Daoy (cell line): ENCODE results near the gene CD53. TPM values are rescaled to one million over a fixed set of nuclear protein-coding genes. Genes with fewer than 3 reads are reported as not detected.
A peak's percentile ranks its signal among the peaks of the same experiment; 100 is the strongest.
"Not testable (repeated sequence)": the region's sequence is repeated elsewhere in the genome, so short reads cannot be mapped to it uniquely, and the experiment has no call there.

Experiments
- DNase-seq: peaks from one replicate; pipeline ENCODE4 v3.0.0-alpha.2; 2015; ENCODE audit warnings: low read depth
- total RNA-seq: library from RNA; depleted of rRNA; stranded (reverse); fragments of >200 nt; shearing (Covaris generic); gene quantifications from 2 replicates; pipeline ENCODE4 v1.2.3, GENCODE V29; 2014; rRNA removed

Gene CD53, protein sequence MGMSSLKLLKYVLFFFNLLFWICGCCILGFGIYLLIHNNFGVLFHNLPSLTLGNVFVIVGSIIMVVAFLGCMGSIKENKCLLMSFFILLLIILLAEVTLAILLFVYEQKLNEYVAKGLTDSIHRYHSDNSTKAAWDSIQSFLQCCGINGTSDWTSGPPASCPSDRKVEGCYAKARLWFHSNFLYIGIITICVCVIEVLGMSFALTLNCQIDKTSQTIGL
- 0.21 and 0.46 TPM in 2 replicates for total RNA-seq

DNA sequence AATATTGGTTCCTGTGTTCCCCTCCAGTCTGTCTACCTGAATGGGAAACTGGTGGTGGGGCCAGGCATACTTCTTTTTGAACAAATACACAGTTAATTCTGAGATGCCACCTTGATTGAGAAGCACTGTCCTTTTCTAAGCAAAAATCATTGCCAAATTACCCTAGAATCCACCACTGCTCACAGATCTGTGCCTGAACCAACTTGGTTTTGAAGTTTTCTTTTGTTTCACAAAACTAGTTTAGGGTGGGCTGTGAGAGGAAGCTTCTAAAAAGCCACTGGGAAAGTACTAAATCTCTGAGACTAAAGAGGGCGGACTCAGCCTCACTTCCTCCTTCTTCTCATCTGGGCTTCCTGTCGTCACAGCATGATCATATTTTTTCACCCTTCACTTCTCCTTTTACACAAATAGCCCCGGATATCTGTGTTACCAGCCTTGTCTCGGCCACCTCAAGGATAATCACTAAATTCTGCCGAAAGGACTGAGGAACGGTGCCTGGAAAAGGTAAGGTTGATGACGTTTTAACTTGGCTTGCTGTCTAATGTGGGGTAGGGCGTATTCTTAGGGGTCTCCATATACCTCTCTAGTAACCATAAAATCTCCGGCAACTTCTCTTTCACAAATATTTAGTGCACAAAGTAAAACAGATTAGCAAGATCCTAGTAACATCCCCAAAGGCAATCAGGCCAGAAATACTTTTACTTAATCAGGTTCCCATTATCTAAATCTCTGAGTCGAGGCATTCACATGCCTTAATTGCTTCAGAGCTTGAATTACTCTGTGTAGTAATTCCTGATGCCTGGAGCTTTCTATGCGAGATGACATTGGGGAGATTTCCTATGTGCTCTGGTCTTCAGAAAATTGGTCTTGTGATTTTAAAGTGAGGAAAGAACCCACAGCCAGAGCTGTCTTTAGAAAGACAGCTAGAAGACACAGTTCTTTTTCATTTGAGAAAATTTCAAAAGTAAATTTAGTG, at the start of gene CD53:
Gene CD53 (plus strand): TSS at position 404 of the 976 bp plus-strand sequence. CDS start 18,261 bp downstream, outside the sequence.
- DNase-seq, result no peak

DNA sequence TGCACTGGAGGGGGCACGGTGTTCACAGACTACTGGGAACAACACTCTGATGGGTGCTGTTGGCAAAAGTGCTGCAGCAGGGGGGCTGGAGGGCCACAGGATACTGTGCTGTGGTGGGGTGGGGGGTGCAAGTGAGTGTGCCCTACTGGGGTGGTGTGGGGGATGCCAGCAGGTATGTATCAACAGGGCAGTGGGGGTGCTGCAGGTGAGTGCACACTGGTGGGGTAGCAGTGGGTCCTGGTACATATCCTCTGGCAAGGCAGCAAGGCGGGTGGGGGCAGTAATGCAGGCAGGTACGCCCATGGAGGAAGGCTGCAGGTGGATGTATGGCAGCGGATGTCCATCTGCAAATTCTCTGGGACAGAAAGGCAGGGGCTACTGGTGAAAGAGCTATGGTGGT, 48.8 kb upstream of the CD53 start:
- DNase-seq, result no peak

DNA sequence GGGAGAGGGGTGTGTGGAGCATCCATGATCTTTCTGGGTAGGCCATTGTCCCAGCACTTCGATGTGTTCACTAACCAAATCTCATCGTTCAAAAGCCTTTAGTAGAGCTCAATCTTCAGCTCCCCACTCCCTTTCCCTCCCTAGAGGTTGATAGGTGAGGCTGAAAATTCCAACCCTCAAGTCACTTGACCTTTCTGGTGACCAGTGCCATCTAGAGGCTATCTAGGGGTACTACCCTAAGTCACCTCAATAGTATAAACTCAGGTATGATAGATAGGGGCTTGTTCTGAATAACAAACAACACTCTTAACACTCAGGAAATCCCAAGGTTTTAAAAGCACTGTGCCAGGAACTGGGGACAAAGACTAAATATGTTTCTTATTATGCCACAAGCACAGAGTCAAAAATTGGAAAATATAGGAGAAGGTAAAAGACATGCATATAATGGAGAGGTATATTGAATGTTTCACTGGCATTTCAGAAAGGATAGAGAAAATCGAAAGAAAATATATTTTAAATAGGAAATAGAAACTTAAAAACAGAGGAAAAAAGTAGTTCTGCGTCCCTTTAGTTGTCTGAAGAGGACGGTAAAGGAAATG, 42.9 kb upstream of the CD53 start:
- peak; percentile 24 for DNase-seq

GRCh38 chr1:110833779-110834178, 39.2 kb upstream of the CD53 start:
- DNase-seq, result not testable (repeated sequence)

DNA sequence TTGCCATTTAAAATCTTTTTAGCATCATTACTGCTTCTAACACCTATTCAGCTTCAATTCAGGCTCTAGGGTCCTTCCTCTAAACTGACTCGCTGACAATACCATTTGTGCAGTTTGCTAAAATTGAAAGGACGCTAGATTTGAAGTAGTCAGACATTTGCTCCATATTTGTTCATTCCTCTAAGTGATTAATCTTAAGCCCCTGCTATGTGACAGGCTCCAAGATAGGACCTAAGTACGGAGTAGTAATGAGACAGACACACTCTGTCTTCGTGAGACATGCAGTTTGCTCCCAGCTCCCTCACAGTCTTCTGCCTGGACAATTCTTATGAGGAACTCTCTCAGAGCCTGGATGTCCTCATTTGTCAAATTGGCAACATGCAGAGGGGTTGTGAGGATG, 26.1 kb upstream of the CD53 start:
- no peak for DNase-seq

DNA sequence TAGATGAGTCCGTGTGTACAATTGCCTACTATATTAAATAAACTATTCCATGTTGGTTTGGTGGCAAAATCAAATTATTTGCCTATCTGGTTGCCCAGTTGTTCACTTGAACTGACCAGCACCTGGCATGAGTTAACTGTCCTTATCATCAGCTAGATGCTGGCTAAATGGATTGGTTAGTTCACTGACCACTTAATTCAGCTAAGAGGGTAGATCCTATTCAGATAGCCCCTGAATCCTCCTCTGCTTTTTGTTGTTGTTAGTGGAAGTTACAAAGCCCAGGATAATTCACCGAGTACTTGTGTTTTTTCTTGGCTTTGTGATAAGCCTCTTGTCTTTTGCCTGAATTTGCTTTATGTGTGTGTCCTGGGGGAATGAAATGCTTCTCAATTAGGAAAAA, 22.8 kb upstream of the CD53 start:
- no peak for DNase-seq

DNA sequence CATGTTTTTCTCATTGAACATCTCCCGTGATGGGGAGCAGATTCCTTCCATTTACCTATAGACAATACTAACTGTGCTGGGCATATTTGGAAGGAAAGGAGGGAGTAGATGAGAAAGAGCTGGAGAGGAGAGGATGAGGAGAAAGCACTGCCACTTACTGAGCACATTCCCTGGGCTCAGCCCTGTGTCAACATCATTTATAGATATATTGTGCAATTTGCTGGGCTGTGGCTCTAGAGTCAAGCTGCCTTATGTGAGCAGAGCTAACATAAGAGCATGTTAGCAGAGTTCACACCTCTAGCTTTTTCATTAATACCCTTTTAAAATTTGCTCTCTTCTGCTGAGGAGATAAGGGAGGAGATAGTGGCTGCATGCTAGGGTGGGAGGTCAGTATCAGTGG, 22.3 kb upstream of the CD53 start:
- DNase-seq, result no peak

GRCh38 chr1:110853135-110853534, 19.8 kb upstream of the CD53 start:
- DNase-seq, result no peak

DNA sequence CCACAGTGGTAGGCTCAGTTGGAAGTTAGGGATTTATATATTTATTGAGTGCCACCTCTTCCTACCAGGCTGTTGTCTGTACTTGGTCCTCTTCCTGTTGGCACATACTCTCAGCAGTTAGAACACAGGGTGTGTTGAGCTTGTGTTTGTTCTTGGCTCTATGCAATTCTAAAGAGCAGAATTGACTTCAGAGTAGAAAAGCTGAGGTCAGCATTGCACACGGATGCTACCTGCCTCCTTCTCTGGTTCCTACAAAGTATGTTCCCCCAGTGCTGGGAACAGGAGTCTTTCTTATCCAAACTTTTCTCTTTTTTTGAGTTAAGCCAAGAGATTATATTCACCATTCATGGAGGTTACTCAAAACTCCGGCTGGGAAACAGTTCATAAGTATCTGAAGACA, 16.5 kb upstream of the CD53 start:
- no peak for DNase-seq

DNA sequence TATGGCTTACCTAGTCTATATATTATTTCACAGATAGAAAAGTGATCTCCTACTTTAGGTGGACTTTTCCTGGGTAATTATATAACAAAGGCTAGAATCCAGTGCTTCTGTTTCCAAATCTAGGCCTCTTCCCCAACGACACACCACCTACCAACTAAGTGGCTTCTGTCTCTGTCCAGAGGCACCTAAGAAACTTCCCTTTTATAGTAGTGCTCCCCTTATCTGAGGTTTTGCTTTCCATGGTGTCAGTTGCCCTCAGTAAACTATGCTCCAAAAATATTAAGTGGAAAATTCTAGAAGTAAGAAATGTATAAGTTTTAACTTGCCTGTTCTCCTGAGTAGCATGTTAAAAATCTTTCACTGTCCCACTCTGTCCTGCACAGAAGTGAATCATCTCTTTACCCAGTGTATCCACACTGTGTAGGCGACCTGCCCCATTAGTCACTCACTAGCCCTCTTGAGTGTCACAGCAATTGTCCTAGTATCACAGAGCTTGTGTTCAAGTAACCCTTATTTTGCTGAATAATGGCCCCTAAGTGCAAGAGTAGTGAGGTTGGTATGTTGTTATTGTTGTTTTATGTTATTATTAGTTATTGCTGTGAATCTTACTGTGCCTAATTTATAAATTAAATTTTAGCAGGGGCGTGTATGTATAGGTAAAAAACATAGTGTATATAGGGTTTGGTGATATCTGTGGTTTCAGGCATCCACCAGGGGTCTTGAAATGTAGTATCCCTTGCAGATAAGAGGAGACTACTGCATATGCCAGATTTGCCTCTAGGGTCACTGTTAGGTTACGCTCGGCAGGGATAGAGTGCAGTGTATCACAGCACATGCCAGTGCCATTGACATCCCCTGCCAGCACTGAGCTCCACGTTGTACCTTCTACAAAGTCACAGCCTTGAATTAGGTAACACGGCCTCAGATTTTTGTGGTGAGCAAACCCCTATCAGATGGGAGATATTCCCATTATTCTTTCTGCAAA, 14.7 kb upstream of the CD53 start:
- DNase-seq, result peak; percentile 14

GRCh38 chr1:110859062-110859461, 13.9 kb upstream of the CD53 start:
- DNase-seq, result no peak

DNA sequence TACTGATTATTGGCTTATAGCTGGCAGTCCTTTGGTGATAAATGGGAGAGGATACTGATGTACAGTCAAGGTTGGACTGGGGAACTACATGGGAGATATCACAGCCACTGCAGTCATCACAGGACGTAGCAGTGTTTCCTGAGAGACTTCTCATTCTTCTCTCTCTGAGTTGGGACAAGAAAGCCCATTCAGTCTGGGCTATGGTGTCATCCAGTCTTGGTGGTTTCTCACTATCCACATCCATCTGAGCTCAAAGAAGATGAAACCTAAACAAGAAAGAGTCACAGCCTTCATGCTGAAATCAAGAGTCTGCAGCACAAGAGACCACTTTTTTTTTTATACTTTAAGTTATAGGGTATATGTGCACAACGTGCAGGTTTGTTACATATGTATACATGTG, 12.8 kb upstream of the CD53 start:
- no peak for DNase-seq

GRCh38 chr1:110860620-110861019, 12.3 kb upstream of the CD53 start:
- DNase-seq, result not testable (repeated sequence)

DNA sequence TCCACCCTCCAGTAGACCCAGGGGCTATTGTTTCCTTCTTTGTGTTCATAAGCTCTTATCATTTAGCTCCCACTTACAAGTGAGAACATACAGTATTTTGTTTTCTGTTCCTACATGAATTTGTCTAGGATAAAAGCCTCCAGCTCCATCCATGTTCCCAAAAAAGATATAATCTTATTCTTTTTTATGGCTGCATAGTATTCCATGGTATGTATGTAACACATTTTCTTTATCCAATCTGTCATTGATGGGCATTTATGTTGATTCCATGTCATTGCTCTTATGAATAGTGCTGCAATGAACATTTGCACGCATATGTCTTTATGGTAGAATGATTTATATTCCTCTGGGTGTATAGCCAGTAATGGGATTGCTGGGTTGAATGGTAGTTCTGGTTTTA, 11.0 kb upstream of the CD53 start:
- not testable (repeated sequence) for DNase-seq

- no peak for DNase-seq
Observed at GRCh38 chr1:110864287-110864686, 8.7 kb upstream of the CD53 start.

DNA sequence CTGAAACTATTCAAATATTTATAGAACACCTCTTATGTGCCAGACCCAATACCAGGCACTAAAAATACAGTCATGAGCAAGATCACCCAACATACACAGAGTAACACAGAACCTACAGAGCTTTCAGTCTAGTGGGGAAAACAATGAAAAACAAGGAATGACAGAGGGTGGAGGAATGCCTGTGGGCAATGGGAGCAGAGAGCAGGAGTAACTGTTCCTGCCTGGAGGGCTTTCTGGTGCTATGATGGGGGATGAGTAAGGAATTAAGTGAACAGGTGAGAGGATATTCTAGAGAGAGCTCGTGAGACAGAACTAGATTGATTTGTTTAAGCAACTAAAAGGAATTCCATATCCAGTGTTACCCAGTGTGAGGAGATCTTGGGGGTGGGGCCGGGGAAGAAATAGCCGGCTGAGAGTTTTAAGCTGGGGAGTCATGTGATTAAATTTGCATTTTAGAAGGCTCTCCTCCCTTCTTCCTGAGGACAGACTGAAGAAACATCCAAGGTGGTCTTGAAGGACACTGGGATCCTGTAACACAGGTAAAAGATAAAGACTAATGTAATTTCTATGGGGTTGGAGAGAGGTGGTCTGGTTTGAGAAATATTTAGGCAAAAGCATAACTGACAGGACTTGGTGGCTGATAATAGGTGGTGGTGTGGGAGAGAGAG, 2.1 kb upstream of the CD53 start:
- no peak for DNase-seq

DNA sequence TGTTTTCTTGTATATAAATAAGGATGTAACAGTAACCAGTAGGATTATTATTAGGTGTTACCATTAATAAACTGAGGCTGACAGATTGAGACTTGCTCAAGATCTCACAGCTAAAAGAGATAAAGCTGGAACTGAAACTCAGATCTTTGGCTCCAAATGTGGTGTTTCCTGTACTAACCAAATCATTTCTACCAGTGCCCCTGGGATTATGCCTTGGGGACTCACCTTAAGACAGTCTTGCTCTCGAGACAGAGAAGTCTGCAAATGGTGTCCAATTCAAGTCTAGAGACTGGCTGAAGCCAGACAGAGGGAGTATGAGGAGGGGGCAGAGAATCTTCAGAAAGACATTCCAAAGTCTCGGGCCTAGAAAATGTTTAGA, 593 bp upstream of the CD53 start:
- DNase-seq, result no peak

DNA sequence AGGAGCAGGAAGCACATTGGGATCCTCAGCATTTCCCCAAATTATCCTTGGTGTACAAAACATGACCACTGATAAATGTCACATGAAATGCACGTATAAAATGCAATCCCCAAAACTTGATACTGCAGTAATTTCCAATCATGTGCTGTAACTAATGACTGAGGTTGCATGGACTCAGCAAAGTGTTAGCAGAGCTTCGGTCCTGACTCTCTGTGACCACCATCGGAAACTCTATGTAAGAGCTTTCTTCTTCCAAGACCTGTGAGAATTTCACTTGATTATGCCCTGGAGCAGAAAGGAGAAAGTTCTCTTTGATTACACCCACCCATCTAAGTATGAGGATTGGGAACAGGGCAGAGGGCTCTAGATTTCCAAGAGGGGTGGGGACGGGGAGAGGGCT, 908 bp downstream of the CD53 start:
- DNase-seq, result no peak

DNA sequence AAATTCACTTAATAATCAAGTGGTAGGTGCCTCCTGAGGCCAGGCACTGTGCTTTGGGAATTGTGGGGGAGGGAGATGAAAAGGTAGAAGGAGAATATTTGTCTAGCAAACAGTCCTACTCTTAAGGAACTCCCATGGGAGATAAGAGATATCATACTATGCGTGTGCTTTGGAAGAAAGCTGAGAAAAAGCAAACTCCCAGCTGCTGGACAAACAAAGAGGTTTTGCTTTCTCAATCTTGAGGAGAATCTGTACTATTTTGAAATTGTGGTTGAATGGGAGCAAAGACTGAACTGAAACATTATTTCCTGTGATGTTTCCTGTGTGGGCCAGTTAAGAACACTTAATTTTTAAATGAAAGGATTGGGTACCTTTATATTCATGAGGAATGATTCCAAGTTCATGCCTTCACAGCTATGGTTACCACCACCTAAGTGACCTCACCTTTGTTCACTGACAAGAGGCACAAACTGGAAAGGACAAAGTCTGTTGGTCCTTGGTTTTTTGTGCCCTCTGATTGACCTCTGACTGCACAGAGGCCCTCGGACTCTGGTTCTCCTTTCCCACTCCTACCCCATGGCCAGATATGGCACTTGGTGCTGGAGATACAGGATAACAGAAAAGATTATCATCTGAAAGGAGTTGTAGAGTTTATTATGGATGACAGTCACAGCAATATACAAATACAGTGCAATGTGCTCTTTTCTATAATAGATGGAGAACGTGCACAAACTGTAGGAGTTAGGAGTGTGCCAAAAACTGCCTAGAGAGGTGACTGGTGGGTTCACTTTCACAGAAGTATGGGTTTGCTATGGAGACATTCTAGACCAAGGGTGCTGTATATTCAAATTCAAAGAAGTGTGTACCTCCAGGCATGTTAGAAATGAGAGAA, 1.6 kb downstream of the CD53 start:
- no peak for DNase-seq

DNA sequence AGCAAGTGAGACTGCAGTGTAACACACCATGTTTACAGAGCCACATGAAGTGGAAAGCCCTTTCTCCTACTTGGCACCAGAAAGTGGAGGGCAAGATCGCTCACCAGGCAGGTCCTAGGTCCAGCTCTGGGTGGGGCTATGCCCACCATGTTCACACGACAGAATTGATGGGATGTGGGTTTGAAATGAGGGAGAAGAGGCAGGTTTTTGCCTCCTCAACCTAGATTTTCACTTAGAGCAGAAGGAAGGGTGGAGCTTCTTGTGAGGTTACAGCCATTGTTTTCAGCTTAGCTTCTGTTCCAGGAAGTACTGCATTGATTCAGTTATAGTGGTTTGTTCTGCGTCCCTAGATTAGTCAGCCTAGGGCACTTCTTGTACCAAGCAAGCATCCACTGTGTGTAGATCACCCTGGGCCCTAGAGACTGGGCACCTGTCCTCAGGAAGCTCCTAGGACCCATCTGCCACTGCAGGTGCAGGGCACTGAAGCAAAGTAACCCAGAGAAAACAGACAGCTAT, 2.3 kb downstream of the CD53 start:
- DNase-seq, result no peak
